GM12801 (cell line): ENCODE measurements around the gene YWHAH.

Experiments
- CTCF ChIP-seq: IDR thresholded peaks from one replicate; pipeline ENCODE4 v1.5.1; 2011; ENCODE audit warnings: control low read depth; ENCODE audit not compliant: insufficient read length; ENCODE audit errors: extremely low read depth

The YWHAH gene

GRCh38 chr22:31943978-31944699, at the start of gene YWHAH:
TSS of gene YWHAH (plus strand) at chr22:31944535. CDS start at chr22:31944734, 199 bp downstream.
- TF ChIP-seq CTCF, result no peak

- TF ChIP-seq CTCF, result no peak
Measured at GRCh38 chr22:31895411-31896123, 48.8 kb upstream of the YWHAH start.

GRCh38 chr22:31896472-31896871, 47.9 kb upstream of the YWHAH start:
- TF ChIP-seq CTCF, result no peak

- no peak for TF ChIP-seq CTCF
Measured at GRCh38 chr22:31897842-31898805, 46.2 kb upstream of the YWHAH start.

GRCh38 chr22:31898926-31899325, 45.4 kb upstream of the YWHAH start:
- TF ChIP-seq CTCF, result no peak

GRCh38 chr22:31899669-31900068, 44.7 kb upstream of the YWHAH start:
- TF ChIP-seq CTCF, result no peak
